Uterus (tissue), 2 donors: ENCODE measurements around the gene TM2D1.

Experiments used
- CTCF ChIP-seq, 4 experiments: fragments of 200-600 bp in 2 of 4; fragments of 450-650 bp in 2 of 4; sonication (generic) in 2 of 4; IDR thresholded peaks; one replicate each; pipeline ENCODE4 v1.5.1; 2016 to 2019; ENCODE audit warnings: antibody characterized with exemption in 4 of 4, mild to moderate bottlenecking in 2 of 4, moderate library complexity in 1 of 4
- POLR2A ChIP-seq, 2 donors: fragments of 450-650 bp; IDR thresholded peaks; one replicate each; pipeline ENCODE4 v1.6.1; 2016; ENCODE audit warnings: antibody characterized with exemption in 2 of 2, mild to moderate bottlenecking in 1 of 2, moderate library complexity in 1 of 2

GRCh38 chr1:61743716-61744580, 19.0 kb upstream of the TM2D1 start:
- no peak for TF ChIP-seq CTCF (IDR thresholded peaks at IDR 0.05)
- TF ChIP-seq POLR2A (IDR thresholded peaks at IDR 0.05): no peak
